RWPE2 (cell line): ENCODE data around the gene HOXA9.

Experiments
- ATAC-seq: fragments of 200-7000 bp; cut with Tn5 transposase; 3 replicates; pipeline ENCODE4 v1.9.1; 2021; ENCODE audit warnings: low read depth
- DNase-seq: peaks from one replicate; pipeline ENCODE4 v3.0.0-alpha.2; 2020; ENCODE audit warnings: low spot score
- H3K27ac ChIP-seq: fragments of 450-650 bp; 2 replicates; pipeline ENCODE4 v1.5.1; 2017; ENCODE audit warnings: mild to moderate bottlenecking; ENCODE audit not compliant: poor library complexity, severe bottlenecking
- H3K27me3 ChIP-seq: fragments of 250-450 bp; sonication (Bioruptor Pico); 2 replicates; pipeline ENCODE4 v1.5.1; 2021; ENCODE audit warnings: mild to moderate bottlenecking, moderate library complexity; ENCODE audit not compliant: insufficient read depth, poor library complexity, severe bottlenecking
- H3K36me3 ChIP-seq: fragments of 250-450 bp; sonication (Bioruptor Pico); 2 replicates; pipeline ENCODE4 v1.5.1; 2020; ENCODE audit warnings: low read depth, mild to moderate bottlenecking, moderate library complexity
- H3K4me1 ChIP-seq: fragments of 250-450 bp; sonication (Bioruptor Pico); 2 replicates; pipeline ENCODE4 v1.5.1; 2021; ENCODE audit warnings: mild to moderate bottlenecking, moderate library complexity; ENCODE audit not compliant: insufficient read depth, poor library complexity, severe bottlenecking
- H3K4me3 ChIP-seq: fragments of 250-450 bp; sonication (Bioruptor Pico); 2 replicates; pipeline ENCODE4 v1.5.1; 2021; ENCODE audit warnings: mild to moderate bottlenecking, moderate library complexity; ENCODE audit not compliant: severe bottlenecking
- H3K9me3 ChIP-seq: fragments of 250-450 bp; sonication (Bioruptor Pico); 2 replicates; pipeline ENCODE4 v1.5.1; 2021; ENCODE audit warnings: mild to moderate bottlenecking, moderate library complexity; ENCODE audit not compliant: severe bottlenecking
- TF ChIP-seq, protein P1 (sequence below): fragments of 450-650 bp; IDR thresholded peaks from one replicate; pipeline ENCODE4 v1.5.1; 2017; ENCODE audit warnings: mild to moderate bottlenecking, moderate library complexity; ENCODE audit not compliant: poor library complexity, severe bottlenecking

HOXA9 gene

GRCh38 chr7:27123477-27124053 lies 41.8 kb downstream of the HOXA9 start:
- Histone ChIP-seq H3K9me3 (no peaks in the 10 kb centered on the region), H3K36me3 (no peaks in the 10 kb centered on the region), H3K27me3 (no peaks in the 10 kb centered on the region), H3K27ac (no peak overlapping the region), H3K4me1 (no peaks in the 10 kb centered on the region), H3K4me3 (no peak overlapping the region)
- TF ChIP-seq, protein P1, sequence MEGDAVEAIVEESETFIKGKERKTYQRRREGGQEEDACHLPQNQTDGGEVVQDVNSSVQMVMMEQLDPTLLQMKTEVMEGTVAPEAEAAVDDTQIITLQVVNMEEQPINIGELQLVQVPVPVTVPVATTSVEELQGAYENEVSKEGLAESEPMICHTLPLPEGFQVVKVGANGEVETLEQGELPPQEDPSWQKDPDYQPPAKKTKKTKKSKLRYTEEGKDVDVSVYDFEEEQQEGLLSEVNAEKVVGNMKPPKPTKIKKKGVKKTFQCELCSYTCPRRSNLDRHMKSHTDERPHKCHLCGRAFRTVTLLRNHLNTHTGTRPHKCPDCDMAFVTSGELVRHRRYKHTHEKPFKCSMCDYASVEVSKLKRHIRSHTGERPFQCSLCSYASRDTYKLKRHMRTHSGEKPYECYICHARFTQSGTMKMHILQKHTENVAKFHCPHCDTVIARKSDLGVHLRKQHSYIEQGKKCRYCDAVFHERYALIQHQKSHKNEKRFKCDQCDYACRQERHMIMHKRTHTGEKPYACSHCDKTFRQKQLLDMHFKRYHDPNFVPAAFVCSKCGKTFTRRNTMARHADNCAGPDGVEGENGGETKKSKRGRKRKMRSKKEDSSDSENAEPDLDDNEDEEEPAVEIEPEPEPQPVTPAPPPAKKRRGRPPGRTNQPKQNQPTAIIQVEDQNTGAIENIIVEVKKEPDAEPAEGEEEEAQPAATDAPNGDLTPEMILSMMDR, result no peak
- ATAC-seq (no peak), DNase-seq (peak; percentile 45)

- Histone ChIP-seq H3K36me3 (no peaks in the 10 kb centered on the region), H3K27ac (no peak overlapping the region), H3K27me3 (no peaks in the 10 kb centered on the region), H3K4me3 (no peak overlapping the region), H3K4me1 (no peaks in the 10 kb centered on the region), H3K9me3 (no peaks in the 10 kb centered on the region)
- ATAC-seq (no peak), DNase-seq (peak; percentile 47)
- TF ChIP-seq, protein P1, result no peak
These were observed 42.3 kb downstream of the HOXA9 start for GRCh38 chr7:27123007-27123476.

DNA sequence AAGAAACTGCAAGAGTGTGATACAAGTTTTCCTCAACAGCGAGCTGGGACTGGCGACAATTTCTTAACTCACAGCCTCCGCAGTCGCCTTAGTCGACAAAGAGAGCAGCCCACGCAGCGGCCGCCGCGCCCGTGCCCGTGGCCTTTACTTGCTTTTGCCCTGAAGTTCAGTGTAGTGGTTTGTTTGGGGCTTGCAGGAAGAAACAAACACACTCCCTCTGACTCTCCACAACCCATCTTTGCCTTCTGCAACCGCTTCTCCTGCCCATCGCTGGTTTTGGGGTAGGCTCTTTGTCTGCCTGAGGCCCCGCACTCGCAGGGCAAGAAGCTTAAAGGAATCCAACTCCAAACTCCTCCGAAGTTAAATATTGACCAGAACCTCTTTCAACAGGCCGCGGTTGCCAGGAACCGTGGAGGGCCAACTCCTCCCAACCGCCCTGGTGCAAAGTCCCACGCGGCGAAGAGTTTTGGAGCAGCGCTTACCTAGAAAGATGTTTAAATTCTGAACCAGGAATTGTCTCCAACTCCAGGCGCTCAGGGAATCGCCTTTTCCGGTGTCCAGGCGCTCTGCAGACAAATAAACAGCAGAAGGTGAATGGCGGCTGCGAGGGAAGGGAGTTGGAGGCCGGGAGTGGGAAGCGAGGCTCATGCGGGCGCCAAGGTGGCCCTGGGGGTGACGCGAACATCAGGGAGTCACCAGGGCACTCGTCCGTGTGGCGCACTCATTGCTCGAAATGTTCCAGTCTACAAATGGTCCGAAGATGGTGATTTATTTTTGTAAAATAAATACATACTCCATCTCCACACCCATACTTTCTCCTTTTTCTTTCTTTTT lies 43.0 kb downstream of the HOXA9 start:
- DNase-seq, result peak; percentile 33
- Histone ChIP-seq H3K27ac (no peak overlapping the region), H3K27me3 (no peaks in the 10 kb centered on the region), H3K4me1 (no peaks in the 10 kb centered on the region), H3K4me3 (no peak overlapping the region), H3K9me3 (no peaks in the 10 kb centered on the region), H3K36me3 (no peaks in the 10 kb centered on the region)
- no peak for ATAC-seq
- TF ChIP-seq, protein P1, result no peak

DNA sequence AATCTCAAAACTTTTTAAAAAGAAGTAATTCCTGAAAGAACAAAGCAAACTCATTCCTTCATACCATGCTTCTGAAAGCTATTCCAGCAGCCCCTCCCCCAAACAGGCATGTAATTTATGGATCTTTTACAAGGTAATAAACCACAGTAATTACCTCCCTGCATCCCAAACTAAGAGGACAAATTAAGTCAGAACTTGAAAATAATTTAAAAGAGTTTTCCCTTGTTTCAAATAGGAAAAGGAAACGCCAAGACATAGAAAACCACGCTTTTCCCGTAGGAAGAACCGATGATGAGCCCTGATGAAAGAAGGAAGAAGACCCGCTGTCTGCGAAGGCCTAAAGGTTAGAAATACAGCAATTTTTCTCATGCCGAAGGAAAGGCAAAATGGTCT lies 43.7 kb downstream of the HOXA9 start:
- no peaks in the 10 kb centered on the region for H3K27me3 ChIP-seq
- no peak overlapping the region for H3K4me3 ChIP-seq
- H3K36me3 ChIP-seq, result no peaks in the 10 kb centered on the region
- no peak overlapping the region for H3K27ac ChIP-seq
- H3K4me1 ChIP-seq, result no peaks in the 10 kb centered on the region
- DNase-seq, result no peak
- TF ChIP-seq, protein P1, result no peak
- no peaks in the 10 kb centered on the region for H3K9me3 ChIP-seq
- ATAC-seq, result no peak

GRCh38 chr7:27119412-27119911 lies 45.9 kb downstream of the HOXA9 start:
- TF ChIP-seq, protein P1, result no peak
- Histone ChIP-seq H3K27me3 (no peaks in the 10 kb centered on the region), H3K9me3 (no peaks in the 10 kb centered on the region), H3K4me3 (no peak overlapping the region), H3K36me3 (no peaks in the 10 kb centered on the region; the same call in 1 of the 2 replicates), H3K27ac (no peak overlapping the region), H3K4me1 (peaks cover 6% of the 10 kb centered on the region)
- DNase-seq (no peak), ATAC-seq (no peak)
